OCI-LY1 (cell line): ENCODE data around the gene HPCAL1.
A peak's percentile ranks its signal among the peaks of the same experiment; 100 is the strongest.

Experiments used
- H2AFZ ChIP-seq: fragments of 200-600 bp; sonication (generic), shearing (Covaris generic); 2 replicates; pipeline ENCODE4 v1.6.0; 2014; ENCODE audit warnings: antibody characterized with exemption, mild to moderate bottlenecking, low read length
- H3F3A ChIP-seq: fragments of 200-600 bp; sonication (generic), shearing (Covaris generic); 2 replicates; pipeline ENCODE4 v1.6.0; 2014; ENCODE audit warnings: mild to moderate bottlenecking, antibody characterized with exemption, low read length, moderate library complexity; ENCODE audit not compliant: insufficient read depth
- H3K27ac ChIP-seq: fragments of 200-600 bp; sonication (generic); 2 replicates; pipeline ENCODE4 v1.5.1; 2014; ENCODE audit warnings: low read length, mixed run types, mild to moderate bottlenecking, low read depth; ENCODE audit not compliant: poor library complexity, severe bottlenecking
- H3K27me3 ChIP-seq: fragments of 200-600 bp; sonication (generic); 2 replicates; pipeline ENCODE4 v1.6.0; 2014; ENCODE audit warnings: antibody characterized with exemption, mild to moderate bottlenecking, low read length, moderate library complexity; ENCODE audit not compliant: insufficient read depth
- H3K36me3 ChIP-seq: fragments of 200-600 bp; sonication (generic); 2 replicates; pipeline ENCODE4 v1.6.1; 2014; ENCODE audit warnings: mild to moderate bottlenecking, antibody characterized with exemption, low read length, moderate library complexity, mixed read lengths; ENCODE audit not compliant: insufficient read depth
- H3K4me1 ChIP-seq: fragments of 200-600 bp; sonication (generic); 2 replicates; pipeline ENCODE4 v1.5.1; 2014; ENCODE audit warnings: mild to moderate bottlenecking, low read length, moderate library complexity; ENCODE audit not compliant: insufficient read depth, severe bottlenecking
- H3K4me2 ChIP-seq: fragments of 200-600 bp; sonication (generic), shearing (Covaris generic); 2 replicates; pipeline ENCODE4 v1.6.1; 2014; ENCODE audit warnings: low read length
- H3K4me3 ChIP-seq: fragments of 200-600 bp; sonication (generic); 2 replicates; pipeline ENCODE4 v1.5.1; 2014; ENCODE audit warnings: low read length, low read depth, mild to moderate bottlenecking, mixed read lengths; ENCODE audit not compliant: poor library complexity, severe bottlenecking
- H3K79me2 ChIP-seq: fragments of 200-600 bp; shearing (Covaris generic); 2 replicates; pipeline ENCODE4 v1.6.1; 2016; ENCODE audit warnings: mixed run types, low read length, mixed read lengths; ENCODE audit not compliant: insufficient read depth
- H3K9ac ChIP-seq: fragments of 200-600 bp; sonication (generic), shearing (Covaris generic); 2 replicates; pipeline ENCODE4 v1.6.1; 2014; ENCODE audit warnings: mild to moderate bottlenecking, low read length, mixed read lengths
- H3K9me2 ChIP-seq: fragments of 200-600 bp; sonication (generic), shearing (Covaris generic); 2 replicates; pipeline ENCODE4 v1.6.1; 2014; ENCODE audit warnings: low read depth, mild to moderate bottlenecking, low read length, mixed read lengths
- H3K9me3 ChIP-seq: fragments of 200-600 bp; shearing (Covaris generic); 2 replicates; pipeline ENCODE4 v1.6.1; 2014; ENCODE audit warnings: low read length, mixed read lengths
- H4K20me1 ChIP-seq: fragments of 200-600 bp; sonication (generic), shearing (Covaris generic); 2 replicates; pipeline ENCODE4 v1.6.0; 2016; ENCODE audit warnings: mild to moderate bottlenecking, low read length; ENCODE audit not compliant: insufficient read depth
- EZH2 ChIP-seq: fragments of 200-600 bp; sonication (generic), shearing (Covaris generic); IDR thresholded peaks from 2 replicates; pipeline ENCODE4 v1.8.0; 2017; ENCODE audit warnings: borderline replicate concordance, mixed run types, mild to moderate bottlenecking, antibody characterized with exemption, low read length, moderate library complexity, mixed read lengths
- TF ChIP-seq, protein P1 (sequence below): fragments of 200-600 bp; sonication (generic), shearing (Covaris generic); IDR thresholded peaks from 2 replicates; pipeline ENCODE4 v1.5.1; 2017; ENCODE audit warnings: mild to moderate bottlenecking, antibody characterized with exemption, low read length, moderate library complexity, mixed read lengths

The HPCAL1 gene

DNA sequence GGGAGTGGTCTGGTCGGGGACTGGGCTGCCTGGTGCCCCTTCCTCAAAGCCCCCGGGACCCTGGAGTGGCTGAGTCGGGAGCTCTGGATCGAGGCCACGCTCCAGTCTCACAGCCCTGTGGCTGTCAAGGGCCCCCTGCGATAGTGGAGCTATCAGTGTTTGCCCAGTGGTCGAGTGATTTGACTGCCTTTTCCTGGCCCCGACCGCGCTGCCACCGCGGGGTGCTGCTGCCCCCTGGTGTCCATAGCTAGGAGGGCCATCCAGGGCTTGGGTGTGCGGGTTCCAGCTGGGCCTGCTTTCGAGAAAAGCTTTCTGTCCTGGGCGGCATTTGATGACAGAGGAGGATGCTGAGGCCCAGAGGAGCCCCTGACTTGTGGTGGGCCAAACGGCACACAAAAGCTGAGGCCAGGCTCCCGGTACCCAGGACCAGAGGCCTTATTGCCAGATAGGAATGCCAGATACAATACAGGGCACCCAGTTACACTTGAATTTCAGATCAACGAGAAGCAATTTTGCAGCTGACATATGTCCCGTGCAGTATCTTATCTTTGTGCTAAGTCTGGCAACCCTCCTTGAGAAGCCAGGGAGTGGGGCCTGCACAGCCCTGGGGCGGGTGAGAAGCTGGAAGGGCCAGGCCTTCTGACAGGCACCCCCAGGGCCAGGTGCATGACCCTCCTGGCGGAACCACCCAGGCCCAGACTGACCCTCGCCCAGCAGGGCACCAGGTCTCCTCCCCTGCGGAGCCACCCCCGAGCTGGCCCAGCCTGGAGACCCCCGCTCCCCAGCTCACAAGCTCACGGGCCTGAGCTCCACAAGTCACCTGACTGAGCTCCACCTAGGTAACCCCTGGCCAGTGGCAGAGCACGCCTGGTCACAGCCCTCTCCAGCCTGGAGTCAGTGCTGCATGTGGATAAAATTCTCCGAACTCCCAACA lies 132.4 kb downstream of the HPCAL1 start:
- Histone ChIP-seq H3K4me3 (no peak overlapping the region), H3K9ac (no peak overlapping the region), H3K4me1 (peaks cover 13% of the 10 kb centered on the region), H2AFZ (no peak overlapping the region), H3K4me2 (no peak overlapping the region), H3K79me2 (no peaks in the 10 kb centered on the region), H3K27ac (no peak overlapping the region), H3K9me3 (no peaks in the 10 kb centered on the region), H3F3A (peaks cover 16% of the 10 kb centered on the region; the same call in 1 of the 2 replicates), H4K20me1 (no peaks in the 10 kb centered on the region), H3K27me3 (no peaks in the 10 kb centered on the region), H3K9me2 (no peaks in the 10 kb centered on the region), H3K36me3 (peaks cover 21% of the 10 kb centered on the region)
- TF ChIP-seq EZH2, result no peak
- TF ChIP-seq, protein P1, sequence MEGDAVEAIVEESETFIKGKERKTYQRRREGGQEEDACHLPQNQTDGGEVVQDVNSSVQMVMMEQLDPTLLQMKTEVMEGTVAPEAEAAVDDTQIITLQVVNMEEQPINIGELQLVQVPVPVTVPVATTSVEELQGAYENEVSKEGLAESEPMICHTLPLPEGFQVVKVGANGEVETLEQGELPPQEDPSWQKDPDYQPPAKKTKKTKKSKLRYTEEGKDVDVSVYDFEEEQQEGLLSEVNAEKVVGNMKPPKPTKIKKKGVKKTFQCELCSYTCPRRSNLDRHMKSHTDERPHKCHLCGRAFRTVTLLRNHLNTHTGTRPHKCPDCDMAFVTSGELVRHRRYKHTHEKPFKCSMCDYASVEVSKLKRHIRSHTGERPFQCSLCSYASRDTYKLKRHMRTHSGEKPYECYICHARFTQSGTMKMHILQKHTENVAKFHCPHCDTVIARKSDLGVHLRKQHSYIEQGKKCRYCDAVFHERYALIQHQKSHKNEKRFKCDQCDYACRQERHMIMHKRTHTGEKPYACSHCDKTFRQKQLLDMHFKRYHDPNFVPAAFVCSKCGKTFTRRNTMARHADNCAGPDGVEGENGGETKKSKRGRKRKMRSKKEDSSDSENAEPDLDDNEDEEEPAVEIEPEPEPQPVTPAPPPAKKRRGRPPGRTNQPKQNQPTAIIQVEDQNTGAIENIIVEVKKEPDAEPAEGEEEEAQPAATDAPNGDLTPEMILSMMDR, result peak; percentile 94

DNA sequence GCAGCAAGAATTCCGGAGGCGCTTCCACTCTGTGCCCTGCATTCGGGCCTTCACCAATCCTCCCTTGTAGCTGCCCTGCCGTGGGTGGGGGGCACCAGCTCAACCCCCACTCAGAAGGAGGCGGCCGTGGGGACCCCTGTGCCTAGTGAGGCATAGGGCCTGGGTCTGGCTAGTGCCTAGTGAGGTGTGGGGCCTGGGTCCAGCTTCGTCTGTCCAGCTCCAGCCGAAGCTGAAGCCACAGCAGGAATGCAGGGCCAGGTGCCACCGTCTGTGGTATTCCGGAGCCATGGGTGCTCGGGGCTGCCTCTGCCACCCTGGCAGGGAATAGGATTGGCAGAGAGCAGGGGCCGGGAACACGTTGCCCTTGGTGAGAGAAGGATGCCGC lies 133.1 kb downstream of the HPCAL1 start:
- Histone ChIP-seq H3K4me2 (no peak overlapping the region), H3K27me3 (no peaks in the 10 kb centered on the region), H3K36me3 (peaks cover 28% of the 10 kb centered on the region), H3K9ac (no peak overlapping the region), H3K9me3 (no peaks in the 10 kb centered on the region), H3K4me1 (peaks cover 13% of the 10 kb centered on the region), H3K4me3 (no peak overlapping the region), H3K79me2 (no peaks in the 10 kb centered on the region), H3K27ac (no peak overlapping the region), H3K9me2 (no peaks in the 10 kb centered on the region), H4K20me1 (no peaks in the 10 kb centered on the region), H3F3A (peaks cover 16% of the 10 kb centered on the region; the same call in 1 of the 2 replicates), H2AFZ (no peak overlapping the region)
- TF ChIP-seq EZH2, result no peak
- TF ChIP-seq, protein P1, result no peak

DNA sequence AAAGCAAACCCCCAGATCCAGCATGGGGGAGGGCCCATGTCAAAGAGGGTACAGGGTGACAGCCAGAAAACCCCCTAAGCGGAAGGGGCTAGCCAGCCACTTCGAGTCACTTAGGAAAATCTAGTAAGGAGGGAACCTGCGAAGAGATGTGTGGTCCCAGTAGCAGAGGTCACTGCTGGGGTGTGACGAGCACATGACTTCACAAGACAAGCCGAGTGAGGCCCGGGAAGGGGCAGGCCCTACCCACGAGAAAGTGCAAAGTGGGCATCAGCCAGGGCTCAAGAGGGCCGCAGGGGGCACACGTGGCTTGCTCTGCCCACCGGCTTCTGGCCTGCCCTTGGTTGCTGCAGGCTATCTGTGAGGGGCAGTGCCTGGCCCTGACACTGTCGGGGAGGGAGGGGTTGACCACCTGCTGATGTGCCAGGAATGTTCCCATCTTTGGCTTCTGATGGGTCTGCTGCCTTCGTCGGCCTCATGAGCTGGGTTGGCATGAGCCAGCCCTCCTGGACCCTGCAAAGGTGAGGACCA lies 133.9 kb downstream of the HPCAL1 start:
- no peak overlapping the region for H3K4me2 ChIP-seq
- H3K9me3 ChIP-seq, result no peaks in the 10 kb centered on the region
- peaks cover 16% of the 10 kb centered on the region; the same call in 1 of the 2 replicates for H3F3A ChIP-seq
- no peak overlapping the region for H3K4me3 ChIP-seq
- no peak for TF ChIP-seq EZH2
- TF ChIP-seq, protein P1, result no peak
- no peaks in the 10 kb centered on the region for H3K27me3 ChIP-seq
- no peaks in the 10 kb centered on the region for H3K79me2 ChIP-seq
- peaks cover 36% of the 10 kb centered on the region for H3K36me3 ChIP-seq
- peaks cover 13% of the 10 kb centered on the region for H3K4me1 ChIP-seq
- H3K27ac ChIP-seq, result no peak overlapping the region
- no peaks in the 10 kb centered on the region for H3K9me2 ChIP-seq
- no peak overlapping the region for H2AFZ ChIP-seq
- H3K9ac ChIP-seq, result no peak overlapping the region
- no peaks in the 10 kb centered on the region for H4K20me1 ChIP-seq
